Stimulated activated CD8-positive, alpha-beta memory T cell treated with anti-CD3 and anti-CD28 coated beads, Interleukin-2, amount 100 ng/mL, for 1 hour (primary cell): Measurements from ENCODE around the gene DPYSL3.

Source experiments
- DNase-seq, 2 donors: peaks; one replicate each; pipeline ENCODE4 v3.0.0-alpha.2; 2020; ENCODE audit warnings: low read depth in 2 of 2

Gene DPYSL3

GRCh38 chr5:147404706-147405105 lies 105.2 kb downstream of the DPYSL3 start:
- no peak for DNase-seq

- DNase-seq, result no peak
Measured at GRCh38 chr5:147403651-147404640, 105.9 kb downstream of the DPYSL3 start.

GRCh38 chr5:147400881-147401280 lies 109.0 kb downstream of the DPYSL3 start:
- DNase-seq, result no peak

- no peak for DNase-seq
Measured at GRCh38 chr5:147400126-147400809, 109.6 kb downstream of the DPYSL3 start.

- no peak for DNase-seq
Measured at GRCh38 chr5:147398860-147399259, 111.0 kb downstream of the DPYSL3 start.

GRCh38 chr5:147397616-147398015 lies 112.3 kb downstream of the DPYSL3 start:
- no peak for DNase-seq

GRCh38 chr5:147396070-147396823 lies 113.6 kb downstream of the DPYSL3 start:
- DNase-seq, result no peak

- DNase-seq, result no peak
Measured at GRCh38 chr5:147393874-147394672, 115.8 kb downstream of the DPYSL3 start.

GRCh38 chr5:147391781-147392180 lies 118.1 kb downstream of the DPYSL3 start:
- DNase-seq, result no peak

- no peak for DNase-seq
Measured at GRCh38 chr5:147390654-147391225, 119.1 kb downstream of the DPYSL3 start.

- DNase-seq, result no peak
Measured at GRCh38 chr5:147388184-147389108, 121.4 kb downstream of the DPYSL3 start.

GRCh38 chr5:147387109-147387508 lies 122.8 kb downstream of the DPYSL3 start:
- no peak for DNase-seq

- no peak for DNase-seq
Measured at GRCh38 chr5:147384346-147385193, 125.3 kb downstream of the DPYSL3 start.

- DNase-seq, result no peak
Measured at GRCh38 chr5:147382776-147383175, 127.1 kb downstream of the DPYSL3 start.

- DNase-seq, result no peak
Measured at GRCh38 chr5:147381555-147381954, 128.3 kb downstream of the DPYSL3 start.

- no peak for DNase-seq
Measured at GRCh38 chr5:147377682-147378081, 132.2 kb downstream of the DPYSL3 start.

GRCh38 chr5:147375151-147375550 lies 134.7 kb downstream of the DPYSL3 start:
- DNase-seq, result no peak

GRCh38 chr5:147373328-147373727 lies 136.5 kb downstream of the DPYSL3 start:
- no peak for DNase-seq

- no peak for DNase-seq
Measured at GRCh38 chr5:147372191-147372590, 137.7 kb downstream of the DPYSL3 start.
